Measurements from ENCODE around the gene JAG2.

Gene JAG2

DNA sequence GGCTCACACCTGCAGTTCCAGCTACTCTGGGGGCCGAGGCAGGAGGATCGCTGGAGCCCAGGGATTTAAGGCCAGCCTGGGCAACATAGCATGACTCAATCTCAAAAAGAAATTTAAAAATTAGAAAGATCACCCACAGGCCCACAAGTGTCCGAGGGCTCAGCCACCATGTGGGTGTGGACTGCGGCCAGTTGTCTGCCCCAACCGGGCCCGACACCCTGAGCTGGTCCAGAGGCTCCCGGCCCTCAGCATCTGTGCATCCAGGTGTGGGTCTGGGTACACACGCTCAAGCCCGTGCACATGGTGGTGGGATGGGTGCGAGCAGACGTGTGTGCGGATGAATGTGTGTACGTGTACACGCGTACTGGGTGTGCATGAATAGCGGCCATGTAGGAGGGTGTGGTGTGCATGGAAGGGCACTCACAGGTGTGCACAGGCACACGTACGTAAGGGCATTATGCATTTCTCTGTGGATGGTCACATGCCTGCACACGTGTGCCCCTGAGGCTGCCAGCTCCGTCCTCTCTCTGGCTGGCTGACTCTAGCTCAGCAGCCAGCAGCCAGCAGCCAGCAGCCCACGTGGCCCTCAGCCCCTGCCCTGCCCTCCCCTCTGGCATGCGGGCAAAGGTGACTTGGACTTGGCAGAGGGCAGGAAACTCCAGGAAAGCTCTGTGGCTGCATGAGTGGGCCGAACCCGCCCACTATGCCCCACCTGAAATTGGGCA, 35.8 kb upstream of the JAG2 start:
- Histone ChIP-seq H3K4me3 (ENCODE audit: low read depth in 1 of 2, low read length in 2 of 2) (no peak overlapping the region), H3K9me3 (ENCODE audit: control insufficient read depth in 1 of 2, low read length in 2 of 2) (no peaks in the 10 kb centered on the region), H3K9ac (ENCODE audit: low read depth in 1 of 2, low read length in 2 of 2) (no peak overlapping the region), H3K4me1 (ENCODE audit: control insufficient read depth in 1 of 2, insufficient read depth in 2 of 2, low read length in 2 of 2) (peaks cover 14 to 25% of the 10 kb centered on the region in 2 donors), H3K36me3 (ENCODE audit: control insufficient read depth in 1 of 2, insufficient read depth in 2 of 2, low read length in 2 of 2) (no peaks in the 10 kb centered on the region), H3K27me3 (ENCODE audit: control insufficient read depth in 1 of 2, insufficient read depth in 2 of 2, low read length in 2 of 2) (peaks cover 19 to 23% of the 10 kb centered on the region in 2 donors), H3K27ac (ENCODE audit: low read depth, low read length) (no peak overlapping the region)

DNA sequence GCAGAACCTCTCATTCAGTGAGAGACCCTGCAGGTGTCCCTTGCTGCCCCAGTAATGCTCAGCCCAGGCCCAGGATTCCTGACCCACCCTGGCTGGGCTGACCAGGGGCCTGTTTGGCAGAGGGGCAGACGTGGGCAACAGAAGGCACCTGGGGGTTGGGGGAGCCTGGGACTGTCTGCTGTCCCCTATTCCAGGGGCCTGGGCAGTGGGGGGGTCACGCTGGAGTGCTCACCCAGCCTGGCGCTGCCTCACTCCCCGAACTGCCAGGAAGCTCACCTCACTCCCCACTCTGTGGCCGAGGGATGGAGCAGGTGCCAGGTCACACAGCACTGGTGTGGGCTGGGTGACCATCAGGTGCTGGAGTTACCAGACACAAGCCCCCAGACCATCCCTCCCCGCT, 35.1 kb upstream of the JAG2 start:
- Histone ChIP-seq H3K27me3 (ENCODE audit: control insufficient read depth in 1 of 2, insufficient read depth in 2 of 2, low read length in 2 of 2) (peaks cover 20 to 23% of the 10 kb centered on the region in 2 donors), H3K9ac (ENCODE audit: low read depth in 1 of 2, low read length in 2 of 2) (no peak overlapping the region), H3K4me3 (ENCODE audit: low read depth in 1 of 2, low read length in 2 of 2) (no peak overlapping the region), H3K4me1 (ENCODE audit: control insufficient read depth in 1 of 2, insufficient read depth in 2 of 2, low read length in 2 of 2) (peaks cover 14 to 26% of the 10 kb centered on the region in 2 donors), H3K9me3 (ENCODE audit: control insufficient read depth in 1 of 2, low read length in 2 of 2) (no peaks in the 10 kb centered on the region), H3K36me3 (ENCODE audit: control insufficient read depth in 1 of 2, insufficient read depth in 2 of 2, low read length in 2 of 2) (no peaks in the 10 kb centered on the region), H3K27ac (ENCODE audit: low read depth, low read length) (no peak overlapping the region)

DNA sequence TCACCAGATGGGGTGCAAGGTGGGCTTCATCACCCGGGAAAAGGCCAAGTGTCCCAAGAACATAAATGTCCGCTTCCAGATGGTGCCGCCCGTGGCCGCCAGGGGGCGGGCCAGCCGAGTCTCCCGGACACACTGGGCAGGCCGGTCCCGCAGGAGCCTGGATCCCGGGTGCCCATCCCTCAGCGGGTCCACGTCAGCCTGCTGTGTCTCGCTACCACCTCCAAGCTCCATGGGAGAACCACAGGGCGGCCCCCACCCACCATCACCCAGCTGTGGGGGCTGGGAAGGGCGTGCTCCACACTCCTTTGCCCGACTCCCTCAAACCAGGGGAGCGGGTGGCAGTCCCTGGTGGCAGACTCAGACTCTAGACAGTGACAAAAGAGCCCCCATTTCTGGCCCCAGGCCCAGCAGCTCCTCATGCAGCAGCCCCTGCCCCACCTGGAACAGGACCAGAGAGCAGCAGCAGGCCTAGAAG, 34.5 kb upstream of the JAG2 start:
- peaks cover 26 to 28% of the 10 kb centered on the region in 2 donors for H3K27me3 ChIP-seq (ENCODE audit: control insufficient read depth in 1 of 2, insufficient read depth in 2 of 2, low read length in 2 of 2)
- no peak overlapping the region for H3K9ac ChIP-seq (ENCODE audit: low read depth in 1 of 2, low read length in 2 of 2)
- no peaks in the 10 kb centered on the region for H3K36me3 ChIP-seq (ENCODE audit: control insufficient read depth in 1 of 2, insufficient read depth in 2 of 2, low read length in 2 of 2)
- no peak overlapping the region for H3K4me3 ChIP-seq (ENCODE audit: low read depth in 1 of 2, low read length in 2 of 2)
- no peaks in the 10 kb centered on the region for H3K9me3 ChIP-seq (ENCODE audit: control insufficient read depth in 1 of 2, low read length in 2 of 2)
- peaks cover 14 to 26% of the 10 kb centered on the region in 2 donors for H3K4me1 ChIP-seq (ENCODE audit: control insufficient read depth in 1 of 2, insufficient read depth in 2 of 2, low read length in 2 of 2)
- H3K27ac ChIP-seq (ENCODE audit: low read depth, low read length): no peak overlapping the region

DNA sequence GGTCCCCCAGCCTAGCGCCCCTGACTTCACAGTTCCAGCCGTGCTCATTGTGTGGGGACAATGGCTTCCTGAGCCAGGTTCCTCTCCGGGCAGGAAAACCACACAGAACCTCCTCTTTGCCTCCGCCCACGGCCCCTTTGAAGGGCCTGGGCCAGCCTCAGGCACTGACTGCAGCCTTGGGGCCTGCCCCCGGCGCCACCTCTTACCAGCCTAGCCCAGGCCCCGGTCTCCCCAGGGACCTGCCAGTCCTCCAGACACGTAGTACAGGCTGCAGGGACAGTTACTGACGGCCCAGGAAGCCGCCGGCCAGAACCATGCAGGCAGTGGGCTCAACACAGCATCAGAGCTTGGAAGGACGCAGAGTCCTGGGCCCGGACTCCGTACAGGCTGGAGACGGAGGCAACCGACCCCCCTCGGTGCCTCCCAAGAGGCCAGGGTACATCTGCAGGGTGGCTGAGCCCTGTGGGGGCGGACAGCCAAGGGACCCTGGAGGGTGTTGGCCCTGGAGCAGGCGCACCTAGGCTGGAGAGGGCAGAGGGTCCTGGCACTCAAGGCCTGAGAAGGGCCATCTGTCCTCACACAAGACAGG, 33.4 kb upstream of the JAG2 start:
- Histone ChIP-seq H3K27ac (ENCODE audit: low read depth, low read length) (no peak overlapping the region), H3K36me3 (ENCODE audit: control insufficient read depth in 1 of 2, insufficient read depth in 2 of 2, low read length in 2 of 2) (no peaks in the 10 kb centered on the region), H3K9ac (ENCODE audit: low read depth in 1 of 2, low read length in 2 of 2) (no peak overlapping the region), H3K4me3 (ENCODE audit: low read depth in 1 of 2, low read length in 2 of 2) (no peak overlapping the region), H3K4me1 (ENCODE audit: control insufficient read depth in 1 of 2, insufficient read depth in 2 of 2, low read length in 2 of 2) (peaks cover 14 to 34% of the 10 kb centered on the region in 2 donors), H3K9me3 (ENCODE audit: control insufficient read depth in 1 of 2, low read length in 2 of 2) (no peaks in the 10 kb centered on the region), H3K27me3 (ENCODE audit: control insufficient read depth in 1 of 2, insufficient read depth in 2 of 2, low read length in 2 of 2) (peaks cover 32 to 35% of the 10 kb centered on the region in 2 donors)

DNA sequence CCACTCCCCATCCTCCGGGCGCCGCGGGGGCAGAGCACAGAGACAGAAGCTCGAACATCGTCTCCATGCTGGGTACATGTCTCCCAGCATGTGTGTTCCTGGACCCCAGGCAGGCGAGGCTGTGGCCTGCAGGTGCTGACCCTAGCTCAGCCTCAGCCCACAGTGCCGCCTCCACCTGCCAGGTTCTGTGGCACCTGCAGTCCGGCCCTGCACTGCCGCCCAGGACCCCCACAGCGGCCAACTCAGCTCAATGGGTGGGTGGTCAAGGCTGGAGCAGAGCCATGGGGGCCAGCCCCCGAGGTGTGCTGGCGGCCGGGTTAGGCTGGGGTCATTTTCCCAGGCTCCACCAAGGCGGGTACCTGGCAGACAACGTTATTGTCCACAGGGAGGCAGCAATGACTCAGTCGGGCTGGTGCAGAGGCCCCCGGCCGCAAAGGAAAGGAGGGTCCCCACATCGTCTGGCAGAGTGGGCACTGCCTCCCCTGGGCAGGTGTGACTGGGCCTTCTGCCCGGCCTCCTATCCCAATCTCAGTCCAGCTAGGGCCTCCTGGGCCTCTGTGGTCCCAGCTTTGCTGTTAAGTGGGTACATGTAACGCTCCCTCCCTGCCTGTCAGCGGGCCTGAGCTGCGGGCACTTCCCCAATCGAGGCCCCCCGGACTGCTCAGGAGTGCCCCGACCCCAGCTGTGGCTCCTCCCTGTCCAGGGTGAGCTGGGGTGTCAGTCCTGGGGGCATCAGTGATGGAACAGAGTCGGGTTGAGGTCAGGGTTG, 32.8 kb upstream of the JAG2 start:
- no peaks in the 10 kb centered on the region for H3K9me3 ChIP-seq (ENCODE audit: control insufficient read depth in 1 of 2, low read length in 2 of 2)
- H3K9ac ChIP-seq (ENCODE audit: low read depth in 1 of 2, low read length in 2 of 2): no peak overlapping the region
- peaks cover 33 to 42% of the 10 kb centered on the region in 2 donors for H3K27me3 ChIP-seq (ENCODE audit: control insufficient read depth in 1 of 2, insufficient read depth in 2 of 2, low read length in 2 of 2)
- H3K36me3 ChIP-seq (ENCODE audit: control insufficient read depth in 1 of 2, insufficient read depth in 2 of 2, low read length in 2 of 2): no peaks in the 10 kb centered on the region
- H3K4me3 ChIP-seq (ENCODE audit: low read depth in 1 of 2, low read length in 2 of 2): no peak overlapping the region
- H3K4me1 ChIP-seq (ENCODE audit: control insufficient read depth in 1 of 2, insufficient read depth in 2 of 2, low read length in 2 of 2): peaks cover 15 to 36% of the 10 kb centered on the region in 2 donors
- no peak overlapping the region for H3K27ac ChIP-seq (ENCODE audit: low read depth, low read length)

DNA sequence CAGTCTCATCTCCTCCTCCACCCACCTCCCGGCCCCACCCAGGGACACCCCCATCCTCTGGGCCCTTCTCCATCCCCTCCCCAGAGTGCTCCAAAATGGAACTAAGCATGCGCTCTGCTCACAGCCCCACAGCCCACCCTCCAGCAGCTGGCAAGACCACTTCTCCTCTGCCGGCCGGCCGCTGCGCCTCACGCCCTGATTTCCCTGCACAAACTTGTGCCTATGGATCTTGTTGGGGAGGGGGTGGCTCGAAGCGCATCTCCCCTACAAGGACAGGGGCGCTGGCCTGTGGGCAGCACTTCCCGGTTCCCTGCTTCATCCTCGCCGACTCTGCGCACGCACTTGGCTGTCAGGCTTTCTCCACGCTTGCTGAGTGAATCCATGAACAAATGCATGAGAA, 32.1 kb upstream of the JAG2 start:
- Histone ChIP-seq H3K27me3 (ENCODE audit: control insufficient read depth in 1 of 2, insufficient read depth in 2 of 2, low read length in 2 of 2) (peaks cover 40 to 49% of the 10 kb centered on the region in 2 donors), H3K4me3 (ENCODE audit: low read depth in 1 of 2, low read length in 2 of 2) (no peak overlapping the region), H3K36me3 (ENCODE audit: control insufficient read depth in 1 of 2, insufficient read depth in 2 of 2, low read length in 2 of 2) (no peaks in the 10 kb centered on the region), H3K4me1 (ENCODE audit: control insufficient read depth in 1 of 2, insufficient read depth in 2 of 2, low read length in 2 of 2) (peaks cover 20 to 37% of the 10 kb centered on the region in 2 donors), H3K9ac (ENCODE audit: low read depth in 1 of 2, low read length in 2 of 2) (no peak overlapping the region), H3K27ac (ENCODE audit: low read depth, low read length) (no peak overlapping the region), H3K9me3 (ENCODE audit: control insufficient read depth in 1 of 2, low read length in 2 of 2) (no peaks in the 10 kb centered on the region)

DNA sequence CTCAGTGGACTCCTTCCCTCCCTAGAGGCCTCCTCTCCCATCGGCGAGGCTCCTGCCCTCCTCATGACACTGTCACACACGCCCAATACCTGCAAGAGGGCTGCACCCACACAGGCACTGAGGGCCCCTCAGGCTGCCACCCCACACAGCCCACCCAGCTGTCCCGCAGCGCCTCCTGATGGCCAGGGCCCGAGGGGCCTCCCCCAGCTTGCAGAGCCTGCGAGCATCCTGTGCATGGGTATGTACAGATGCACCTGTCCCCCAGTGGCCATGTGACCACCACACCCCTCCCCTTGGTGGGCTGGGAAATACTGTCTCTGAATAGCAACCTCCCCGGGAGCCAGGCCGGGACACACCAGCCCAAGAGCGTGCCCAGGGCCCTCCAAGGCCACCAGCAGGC, 31.5 kb upstream of the JAG2 start:
- Histone ChIP-seq H3K4me1 (ENCODE audit: control insufficient read depth in 1 of 2, insufficient read depth in 2 of 2, low read length in 2 of 2) (peaks cover 20 to 41% of the 10 kb centered on the region in 2 donors), H3K4me3 (ENCODE audit: low read depth in 1 of 2, low read length in 2 of 2) (no peak overlapping the region), H3K9ac (ENCODE audit: low read depth in 1 of 2, low read length in 2 of 2) (no peak overlapping the region), H3K36me3 (ENCODE audit: control insufficient read depth in 1 of 2, insufficient read depth in 2 of 2, low read length in 2 of 2) (no peaks in the 10 kb centered on the region), H3K9me3 (ENCODE audit: control insufficient read depth in 1 of 2, low read length in 2 of 2) (no peaks in the 10 kb centered on the region), H3K27ac (ENCODE audit: low read depth, low read length) (no peak overlapping the region), H3K27me3 (ENCODE audit: control insufficient read depth in 1 of 2, insufficient read depth in 2 of 2, low read length in 2 of 2) (peaks cover 45 to 55% of the 10 kb centered on the region in 2 donors)

DNA sequence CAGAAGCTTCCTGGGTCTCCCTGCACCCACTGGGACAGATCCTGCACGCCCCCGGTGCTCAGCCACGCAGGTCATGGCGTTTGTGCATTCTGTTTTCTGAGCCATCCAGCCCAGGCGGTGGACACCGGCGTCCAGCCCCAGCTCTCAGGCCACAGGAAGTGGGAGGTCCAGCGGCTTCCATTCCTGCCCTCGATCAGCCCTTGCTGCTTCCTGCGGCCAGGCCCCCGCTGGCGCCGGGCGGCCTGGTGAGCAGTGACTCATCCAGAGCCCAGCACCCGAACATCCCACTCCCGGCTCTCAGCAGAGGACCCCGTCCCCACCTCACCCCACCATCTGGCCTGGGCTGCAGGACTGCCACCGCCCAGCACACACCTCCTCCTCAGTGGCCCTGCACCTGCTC, 30.5 kb upstream of the JAG2 start:
- Histone ChIP-seq H3K9ac (ENCODE audit: low read depth in 1 of 2, low read length in 2 of 2) (no peak overlapping the region), H3K36me3 (ENCODE audit: control insufficient read depth in 1 of 2, insufficient read depth in 2 of 2, low read length in 2 of 2) (no peaks in the 10 kb centered on the region), H3K27me3 (ENCODE audit: control insufficient read depth in 1 of 2, insufficient read depth in 2 of 2, low read length in 2 of 2) (peaks cover 54 to 64% of the 10 kb centered on the region in 2 donors), H3K4me3 (ENCODE audit: low read depth in 1 of 2, low read length in 2 of 2) (no peak overlapping the region), H3K9me3 (ENCODE audit: control insufficient read depth in 1 of 2, low read length in 2 of 2) (no peaks in the 10 kb centered on the region), H3K4me1 (ENCODE audit: control insufficient read depth in 1 of 2, insufficient read depth in 2 of 2, low read length in 2 of 2) (peaks cover 12 to 34% of the 10 kb centered on the region in 2 donors), H3K27ac (ENCODE audit: low read depth, low read length) (no peak overlapping the region)

DNA sequence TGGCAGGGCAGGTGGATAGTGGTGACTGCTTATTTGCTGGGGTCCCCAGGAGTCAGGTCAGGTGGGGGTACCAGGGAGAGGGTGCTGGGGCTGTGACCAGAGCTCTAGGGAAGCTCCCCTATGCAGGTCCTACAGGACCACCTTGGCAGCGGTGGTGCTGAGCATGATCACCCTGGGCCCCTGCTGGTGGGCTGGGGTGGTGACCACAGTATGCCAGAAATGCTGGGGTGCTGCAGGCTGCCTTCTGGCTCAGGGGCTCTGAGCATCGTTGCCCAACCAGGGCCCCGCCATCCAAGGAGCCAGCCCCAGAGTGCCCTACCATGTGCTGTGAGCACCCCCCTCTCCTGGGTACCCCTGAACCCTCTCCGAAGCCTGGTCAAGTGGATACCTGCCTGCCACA, 30.0 kb upstream of the JAG2 start:
- Histone ChIP-seq H3K9ac (ENCODE audit: low read depth in 1 of 2, low read length in 2 of 2) (no peak overlapping the region), H3K36me3 (ENCODE audit: control insufficient read depth in 1 of 2, insufficient read depth in 2 of 2, low read length in 2 of 2) (no peaks in the 10 kb centered on the region), H3K9me3 (ENCODE audit: control insufficient read depth in 1 of 2, low read length in 2 of 2) (no peaks in the 10 kb centered on the region), H3K4me3 (ENCODE audit: low read depth in 1 of 2, low read length in 2 of 2) (no peak overlapping the region), H3K4me1 (ENCODE audit: control insufficient read depth in 1 of 2, insufficient read depth in 2 of 2, low read length in 2 of 2) (peaks cover 14 to 30% of the 10 kb centered on the region in 2 donors), H3K27me3 (ENCODE audit: control insufficient read depth in 1 of 2, insufficient read depth in 2 of 2, low read length in 2 of 2) (peaks cover 58 to 66% of the 10 kb centered on the region in 2 donors), H3K27ac (ENCODE audit: low read depth, low read length) (no peak overlapping the region)

DNA sequence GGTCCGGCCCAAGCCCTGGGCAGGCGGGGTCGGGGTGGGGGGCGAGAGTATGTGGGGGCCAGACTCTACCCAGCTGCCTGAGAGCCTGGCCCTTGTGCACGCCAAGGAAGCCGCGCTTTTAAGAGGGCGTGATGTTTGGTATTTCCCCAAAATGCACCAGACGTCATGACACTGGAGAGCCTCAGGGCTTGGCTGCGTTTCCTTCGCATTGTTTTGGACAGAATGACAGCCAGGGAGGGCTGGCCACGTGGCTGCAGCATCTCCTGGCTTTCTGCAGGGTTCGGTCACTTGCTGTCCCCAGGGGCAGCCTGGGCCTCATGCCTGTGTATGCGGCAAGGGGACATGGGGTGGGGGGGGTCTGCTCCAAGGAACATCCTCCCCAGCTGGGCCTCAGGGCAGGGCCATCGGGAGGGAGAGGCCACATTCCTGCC, 28.6 kb upstream of the JAG2 start:
- H3K9ac ChIP-seq (ENCODE audit: low read depth in 1 of 2, low read length in 2 of 2): no peak overlapping the region
- no peak overlapping the region for H3K4me3 ChIP-seq (ENCODE audit: low read depth in 1 of 2, low read length in 2 of 2)
- H3K36me3 ChIP-seq (ENCODE audit: control insufficient read depth in 1 of 2, insufficient read depth in 2 of 2, low read length in 2 of 2): no peaks in the 10 kb centered on the region
- peaks cover 15 to 26% of the 10 kb centered on the region in 2 donors for H3K4me1 ChIP-seq (ENCODE audit: control insufficient read depth in 1 of 2, insufficient read depth in 2 of 2, low read length in 2 of 2)
- peaks cover 62 to 69% of the 10 kb centered on the region in 2 donors for H3K27me3 ChIP-seq (ENCODE audit: control insufficient read depth in 1 of 2, insufficient read depth in 2 of 2, low read length in 2 of 2)
- H3K27ac ChIP-seq (ENCODE audit: low read depth, low read length): peak overlapping the region; percentile 3
- H3K9me3 ChIP-seq (ENCODE audit: control insufficient read depth in 1 of 2, low read length in 2 of 2): no peaks in the 10 kb centered on the region

Measured in duodenal mucosa (tissue), 2 donors.